Measurements from ENCODE around the gene IRF2BPL.

The IRF2BPL gene

GRCh38 chr14:77004711-77005460, 23.6 kb downstream of the IRF2BPL start:
- TF ChIP-seq POLR2AphosphoS5 (IDR thresholded peaks at IDR 0.05; ENCODE audit: low read depth) (no peak), GABPA (IDR thresholded peaks at IDR 0.05; ENCODE audit: low read depth) (no peak), SPI1 (IDR thresholded peaks at IDR 0.05; ENCODE audit: borderline replicate concordance, low read depth) (no peak)
- TF ChIP-seq, protein P1, sequence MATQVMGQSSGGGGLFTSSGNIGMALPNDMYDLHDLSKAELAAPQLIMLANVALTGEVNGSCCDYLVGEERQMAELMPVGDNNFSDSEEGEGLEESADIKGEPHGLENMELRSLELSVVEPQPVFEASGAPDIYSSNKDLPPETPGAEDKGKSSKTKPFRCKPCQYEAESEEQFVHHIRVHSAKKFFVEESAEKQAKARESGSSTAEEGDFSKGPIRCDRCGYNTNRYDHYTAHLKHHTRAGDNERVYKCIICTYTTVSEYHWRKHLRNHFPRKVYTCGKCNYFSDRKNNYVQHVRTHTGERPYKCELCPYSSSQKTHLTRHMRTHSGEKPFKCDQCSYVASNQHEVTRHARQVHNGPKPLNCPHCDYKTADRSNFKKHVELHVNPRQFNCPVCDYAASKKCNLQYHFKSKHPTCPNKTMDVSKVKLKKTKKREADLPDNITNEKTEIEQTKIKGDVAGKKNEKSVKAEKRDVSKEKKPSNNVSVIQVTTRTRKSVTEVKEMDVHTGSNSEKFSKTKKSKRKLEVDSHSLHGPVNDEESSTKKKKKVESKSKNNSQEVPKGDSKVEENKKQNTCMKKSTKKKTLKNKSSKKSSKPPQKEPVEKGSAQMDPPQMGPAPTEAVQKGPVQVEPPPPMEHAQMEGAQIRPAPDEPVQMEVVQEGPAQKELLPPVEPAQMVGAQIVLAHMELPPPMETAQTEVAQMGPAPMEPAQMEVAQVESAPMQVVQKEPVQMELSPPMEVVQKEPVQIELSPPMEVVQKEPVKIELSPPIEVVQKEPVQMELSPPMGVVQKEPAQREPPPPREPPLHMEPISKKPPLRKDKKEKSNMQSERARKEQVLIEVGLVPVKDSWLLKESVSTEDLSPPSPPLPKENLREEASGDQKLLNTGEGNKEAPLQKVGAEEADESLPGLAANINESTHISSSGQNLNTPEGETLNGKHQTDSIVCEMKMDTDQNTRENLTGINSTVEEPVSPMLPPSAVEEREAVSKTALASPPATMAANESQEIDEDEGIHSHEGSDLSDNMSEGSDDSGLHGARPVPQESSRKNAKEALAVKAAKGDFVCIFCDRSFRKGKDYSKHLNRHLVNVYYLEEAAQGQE (IDR thresholded peaks at IDR 0.05; ENCODE audit: insufficient replicate concordance, low read depth), result no peak
- TF ChIP-seq, protein P2, sequence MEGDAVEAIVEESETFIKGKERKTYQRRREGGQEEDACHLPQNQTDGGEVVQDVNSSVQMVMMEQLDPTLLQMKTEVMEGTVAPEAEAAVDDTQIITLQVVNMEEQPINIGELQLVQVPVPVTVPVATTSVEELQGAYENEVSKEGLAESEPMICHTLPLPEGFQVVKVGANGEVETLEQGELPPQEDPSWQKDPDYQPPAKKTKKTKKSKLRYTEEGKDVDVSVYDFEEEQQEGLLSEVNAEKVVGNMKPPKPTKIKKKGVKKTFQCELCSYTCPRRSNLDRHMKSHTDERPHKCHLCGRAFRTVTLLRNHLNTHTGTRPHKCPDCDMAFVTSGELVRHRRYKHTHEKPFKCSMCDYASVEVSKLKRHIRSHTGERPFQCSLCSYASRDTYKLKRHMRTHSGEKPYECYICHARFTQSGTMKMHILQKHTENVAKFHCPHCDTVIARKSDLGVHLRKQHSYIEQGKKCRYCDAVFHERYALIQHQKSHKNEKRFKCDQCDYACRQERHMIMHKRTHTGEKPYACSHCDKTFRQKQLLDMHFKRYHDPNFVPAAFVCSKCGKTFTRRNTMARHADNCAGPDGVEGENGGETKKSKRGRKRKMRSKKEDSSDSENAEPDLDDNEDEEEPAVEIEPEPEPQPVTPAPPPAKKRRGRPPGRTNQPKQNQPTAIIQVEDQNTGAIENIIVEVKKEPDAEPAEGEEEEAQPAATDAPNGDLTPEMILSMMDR (IDR thresholded peaks at IDR 0.05; ENCODE audit: insufficient read depth, low read length), result no peak
- Histone ChIP-seq H3K27ac (replicated peaks) (no peak overlapping the region), H3K4me3 (replicated peaks; ENCODE audit: insufficient read depth, low read length) (no peak overlapping the region), H3K27me3 (ENCODE audit: insufficient read depth, poor library complexity, severe bottlenecking) (no peaks in the 10 kb centered on the region)
- DNase-seq (ENCODE audit: low read depth in 1 of 2, low spot score in 1 of 2), result no peak

DNA sequence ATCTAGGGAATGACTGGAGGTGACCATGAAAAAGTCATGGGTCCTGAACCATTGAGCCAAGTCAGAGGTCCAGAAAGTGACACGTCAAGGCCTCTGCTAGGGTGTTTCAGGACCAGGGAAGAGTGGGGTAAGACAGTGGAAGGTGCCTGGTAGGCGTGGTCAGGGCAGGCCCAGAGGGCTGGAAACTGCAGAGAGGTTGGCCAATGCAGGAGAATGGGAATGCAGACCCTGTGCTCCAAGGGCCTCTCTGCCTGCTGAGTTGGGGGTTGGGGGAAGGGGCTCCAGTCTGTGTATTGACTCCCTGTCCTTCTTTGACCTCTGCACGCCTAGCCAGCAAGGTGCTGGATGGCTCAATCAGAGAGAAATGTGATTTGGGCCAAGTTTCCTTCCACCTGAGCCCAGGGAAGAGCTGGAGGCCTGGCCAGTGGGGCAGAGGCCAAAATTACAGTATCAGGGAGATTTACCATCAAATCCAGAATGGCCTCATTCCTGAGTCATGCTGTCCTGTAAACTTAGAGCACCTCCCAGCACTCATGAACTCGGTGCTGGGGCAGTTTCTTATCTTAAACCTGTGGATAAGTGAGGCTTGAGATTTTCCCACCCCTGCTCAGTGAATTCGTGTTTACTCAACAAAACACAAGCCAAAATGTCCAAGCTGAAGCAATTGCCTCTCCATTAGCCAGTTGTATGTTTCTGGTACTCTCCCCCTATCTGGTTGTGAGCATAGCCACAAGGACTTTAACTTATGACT, 24.4 kb downstream of the IRF2BPL start:
- H3K4me3 ChIP-seq (replicated peaks; ENCODE audit: insufficient read depth, low read length), result no peak overlapping the region
- TF ChIP-seq POLR2AphosphoS5 (IDR thresholded peaks at IDR 0.05; ENCODE audit: low read depth), result no peak
- TF ChIP-seq SPI1 (IDR thresholded peaks at IDR 0.05; ENCODE audit: borderline replicate concordance, low read depth), result no peak
- no peak for TF ChIP-seq GABPA (IDR thresholded peaks at IDR 0.05; ENCODE audit: low read depth)
- TF ChIP-seq, protein P1 (IDR thresholded peaks at IDR 0.05; ENCODE audit: insufficient replicate concordance, low read depth), result no peak
- TF ChIP-seq, protein P2 (IDR thresholded peaks at IDR 0.05; ENCODE audit: insufficient read depth, low read length), result no peak
- DNase-seq (ENCODE audit: low read depth in 1 of 2, low spot score in 1 of 2), result no peak
- H3K27ac ChIP-seq (replicated peaks), result no peak overlapping the region
- H3K27me3 ChIP-seq (ENCODE audit: insufficient read depth, poor library complexity, severe bottlenecking), result no peaks in the 10 kb centered on the region

GRCh38 chr14:77002889-77003288, 25.6 kb downstream of the IRF2BPL start:
- DNase-seq (ENCODE audit: low read depth in 1 of 2, low spot score in 1 of 2), result no peak
- TF ChIP-seq, protein P2 (IDR thresholded peaks at IDR 0.05; ENCODE audit: insufficient read depth, low read length), result no peak
- no peak for TF ChIP-seq SPI1 (IDR thresholded peaks at IDR 0.05; ENCODE audit: borderline replicate concordance, low read depth)
- no peak for TF ChIP-seq GABPA (IDR thresholded peaks at IDR 0.05; ENCODE audit: low read depth)
- TF ChIP-seq, protein P1 (IDR thresholded peaks at IDR 0.05; ENCODE audit: insufficient replicate concordance, low read depth), result no peak
- TF ChIP-seq POLR2AphosphoS5 (IDR thresholded peaks at IDR 0.05; ENCODE audit: low read depth), result no peak
- H3K27me3 ChIP-seq (ENCODE audit: insufficient read depth, poor library complexity, severe bottlenecking), result no peaks in the 10 kb centered on the region
- no peak overlapping the region for H3K27ac ChIP-seq (replicated peaks)
- no peak overlapping the region for H3K4me3 ChIP-seq (replicated peaks; ENCODE audit: insufficient read depth, low read length)

All from HL-60 (cell line).